Measurements from ENCODE around the gene MDM1.

DNA sequence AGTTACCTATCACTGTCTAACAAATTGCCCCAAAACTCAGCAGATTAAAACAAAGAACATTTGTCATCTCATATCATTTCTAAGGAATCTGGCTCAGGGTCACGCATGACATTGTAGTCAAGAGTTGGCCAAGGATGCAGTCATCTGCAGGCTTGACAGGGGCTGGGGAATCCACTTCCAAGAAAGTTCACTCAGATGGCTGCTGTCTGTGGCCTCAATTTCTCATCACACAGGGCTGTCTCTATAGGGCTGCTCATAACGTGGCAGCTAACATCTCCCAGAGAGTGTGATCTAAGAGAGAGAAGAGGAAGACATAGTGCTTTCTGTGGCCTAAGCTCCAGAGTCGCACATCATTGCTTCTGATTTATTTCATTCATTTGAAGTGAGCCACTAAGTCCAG is 61.8 kb downstream of the MDM1 start:
- TF ChIP-seq, protein P1, sequence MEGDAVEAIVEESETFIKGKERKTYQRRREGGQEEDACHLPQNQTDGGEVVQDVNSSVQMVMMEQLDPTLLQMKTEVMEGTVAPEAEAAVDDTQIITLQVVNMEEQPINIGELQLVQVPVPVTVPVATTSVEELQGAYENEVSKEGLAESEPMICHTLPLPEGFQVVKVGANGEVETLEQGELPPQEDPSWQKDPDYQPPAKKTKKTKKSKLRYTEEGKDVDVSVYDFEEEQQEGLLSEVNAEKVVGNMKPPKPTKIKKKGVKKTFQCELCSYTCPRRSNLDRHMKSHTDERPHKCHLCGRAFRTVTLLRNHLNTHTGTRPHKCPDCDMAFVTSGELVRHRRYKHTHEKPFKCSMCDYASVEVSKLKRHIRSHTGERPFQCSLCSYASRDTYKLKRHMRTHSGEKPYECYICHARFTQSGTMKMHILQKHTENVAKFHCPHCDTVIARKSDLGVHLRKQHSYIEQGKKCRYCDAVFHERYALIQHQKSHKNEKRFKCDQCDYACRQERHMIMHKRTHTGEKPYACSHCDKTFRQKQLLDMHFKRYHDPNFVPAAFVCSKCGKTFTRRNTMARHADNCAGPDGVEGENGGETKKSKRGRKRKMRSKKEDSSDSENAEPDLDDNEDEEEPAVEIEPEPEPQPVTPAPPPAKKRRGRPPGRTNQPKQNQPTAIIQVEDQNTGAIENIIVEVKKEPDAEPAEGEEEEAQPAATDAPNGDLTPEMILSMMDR (IDR thresholded peaks at IDR 0.05): no peak
- TF ChIP-seq POLR2A (IDR thresholded peaks at IDR 0.05): no peak

All from heart left ventricle (tissue), 13 donors.